PC-3 (cell line): ENCODE data around the gene JUNB. TPM values are rescaled to one million over a fixed set of nuclear protein-coding genes. Genes with fewer than 3 reads are reported as not detected.

ENCODE experiments used
- ATAC-seq: fragments of 200-7000 bp; cut with Tn5 transposase; 2 replicates; pipeline ENCODE4 v1.9.1; 2020; ENCODE audit warnings: mild to moderate bottlenecking, moderate library complexity
- Bru-seq: library from RNA; stranded (reverse); fragments of 400-500 nt; gene quantifications from one replicate; lab custom pipeline; 2021; lab: Mats Ljungman, UMichigan
- BruChase-seq, 2 experiments: library from RNA; stranded (reverse); fragments of 400-500 nt; gene quantifications; one replicate each; lab custom pipeline; 2021; lab: Mats Ljungman, UMichigan
- BruUV-seq: library from RNA; stranded (reverse); fragments of 400-500 nt; replicated peaks from 2 replicates; lab custom pipeline; 2021; lab: Mats Ljungman, UMichigan
- CTCF ChIA-PET: fragments of 300-600 bp; sonication (Branson Sonifier 250); formaldehyde crosslinking; loops from one replicate; lab custom pipeline; 2022; ENCODE audit warnings: antibody characterized with exemption; lab: Charles Lee
- POLR2A ChIA-PET: fragments of 300-600 bp; sonication (Branson Sonifier 250); formaldehyde crosslinking; loops from one replicate; lab custom pipeline; 2022; ENCODE audit warnings: antibody characterized with exemption; ENCODE audit not compliant: unreplicated experiment; lab: Charles Lee
- DNase-seq: peaks from one replicate; pipeline ENCODE4 v3.0.0-alpha.2; 2015
- H2AFZ ChIP-seq: fragments of 300-600 bp; sonication (generic); 2 replicates; pipeline ENCODE4 v1.6.0; 2016; ENCODE audit warnings: antibody characterized with exemption, low read length
- H3F3A ChIP-seq: fragments of 300-600 bp; sonication (generic); one replicate; pipeline ENCODE4 v1.6.0; 2017; ENCODE audit warnings: antibody characterized with exemption, low read length, control low read depth, mild to moderate bottlenecking; ENCODE audit not compliant: unreplicated experiment
- H3K27ac ChIP-seq: fragments of 300-600 bp; sonication (generic); 2 replicates; pipeline ENCODE4 v1.5.1; 2016; ENCODE audit warnings: mild to moderate bottlenecking, low read length
- H3K27me3 ChIP-seq: fragments of 300-600 bp; sonication (generic); 2 replicates; pipeline ENCODE4 v1.6.1; 2016; ENCODE audit warnings: low read length, mixed read lengths
- H3K36me3 ChIP-seq: fragments of 300-600 bp; sonication (generic); 2 replicates; pipeline ENCODE4 v1.6.1; 2016; ENCODE audit warnings: low read depth, mixed run types, low read length, mixed read lengths
- H3K4me1 ChIP-seq: fragments of 300-600 bp; sonication (generic); 2 replicates; pipeline ENCODE4 v1.5.1; 2016; ENCODE audit warnings: low read length; ENCODE audit not compliant: insufficient read depth
- H3K4me2 ChIP-seq: fragments of 300-600 bp; sonication (generic); 2 replicates; pipeline ENCODE4 v1.6.0; 2016; ENCODE audit warnings: low read length
- H3K4me3 ChIP-seq: fragments of 300-600 bp; sonication (generic); 2 replicates; pipeline ENCODE4 v1.5.1; 2016; ENCODE audit warnings: mild to moderate bottlenecking, low read length, mixed read lengths
- H3K79me2 ChIP-seq: fragments of 300-600 bp; sonication (generic); 2 replicates; pipeline ENCODE4 v1.6.1; 2017; ENCODE audit warnings: low read length, mixed read lengths
- H3K9ac ChIP-seq: fragments of 300-600 bp; sonication (generic); 2 replicates; pipeline ENCODE4 v1.6.0; 2016; ENCODE audit warnings: mild to moderate bottlenecking, low read length
- H3K9me2 ChIP-seq: fragments of 300-600 bp; sonication (generic); replicated peaks from 2 replicates; pipeline ENCODE4 v1.6.1; 2016; ENCODE audit warnings: mixed run types, low read length, mixed read lengths
- H3K9me3 ChIP-seq: fragments of 300-600 bp; sonication (generic); 2 replicates; pipeline ENCODE4 v1.6.1; 2016; ENCODE audit warnings: low read length, mixed read lengths
- H4K20me1 ChIP-seq: fragments of 300-600 bp; sonication (generic); 2 replicates; pipeline ENCODE4 v1.6.1; 2016; ENCODE audit warnings: low read length, mixed read lengths
- CTCF ChIP-seq: fragments of 300-600 bp; sonication (generic); conservative IDR thresholded peaks from 2 replicates; pipeline ENCODE4 v1.5.1; 2017; ENCODE audit warnings: antibody characterized with exemption, low read depth, mild to moderate bottlenecking, low read length
- EZH2 ChIP-seq: fragments of 300-600 bp; sonication (generic); IDR thresholded peaks from one replicate; pipeline ENCODE4 v1.6.1; 2017; ENCODE audit warnings: antibody characterized with exemption, mild to moderate bottlenecking, low read length; ENCODE audit not compliant: unreplicated experiment
- EZH2phosphoT487 ChIP-seq: fragments of 300-600 bp; sonication (generic); IDR thresholded peaks from 2 replicates; pipeline ENCODE4 v1.6.1; 2018; ENCODE audit warnings: mild to moderate bottlenecking, antibody characterized with exemption, low read length, borderline replicate concordance
- intact Hi-C: fragments of 100-400 bp; cut with micrococcal nuclease; formaldehyde crosslinking; loops from 2 replicates; pipeline ENCODE4 v1.9.0; 2023
- long read RNA-seq: library from polyadenylated mRNA; unstranded; transcript quantifications from one replicate; pipeline ENCODE4 v2.0.0, GENCODE V29; 2021; ENCODE audit not compliant: unreplicated experiment
- total RNA-seq: library from RNA; depleted of rRNA; stranded (reverse); fragments of >200 nt; gene quantifications from 2 replicates; pipeline ENCODE4 v1.2.3, GENCODE V29; 2014; rRNA removed

Gene JUNB
- total RNA-seq (343 and 391 TPM in 2 replicates), Bru-seq, nascent RNA (percentile 95 among the genes with signal in this experiment), BruChase-seq, experiment 1, labeled RNA remaining after a 6-hour chase (percentile 75 among the genes with signal in this experiment), BruChase-seq, experiment 2, labeled RNA remaining after a 2-hour chase (percentile 99 among the genes with signal in this experiment)
- long read RNA-seq, transcript JUNB-201 (1 exons, 1,820 nt), result major isoform, 484 of 485 reads
- long read RNA-seq, partial matches to known transcripts, result 0 of 485 reads
- long read RNA-seq, other reads (novel, unspliced or antisense), result 1 of 485 reads

- H3K36me3 ChIP-seq, result no peaks in the 10 kb centered on the region
- peak within 1 kb of the TSS; percentile 92 for H3K4me2 ChIP-seq
- peak within 1 kb of the TSS; percentile 90 for H3K4me3 ChIP-seq
- H3K9me2 ChIP-seq, result no peaks in the 10 kb centered on the region
- ATAC-seq (peak; percentile 43), DNase-seq (peak; percentile 99)
- H2AFZ ChIP-seq, result peak within 1 kb of the TSS; percentile 70
- no TSS peak for BruUV-seq
- H3K27me3 ChIP-seq, result no peaks in the 10 kb centered on the region
- peak within 1 kb of the TSS; percentile 95 for H3K27ac ChIP-seq
- TF ChIP-seq CTCF (no peak), EZH2phosphoT487 (peak; percentile 98)
- peaks cover 12% of the 10 kb centered on the region for H3F3A ChIP-seq
- H4K20me1 ChIP-seq, result peaks cover 16% of the 10 kb centered on the region
- ChIA-PET POLR2A (interaction anchor here (0.6 to 1.4 kb wide), 5 partner anchors 13 to 483 kb away, joined by 3 to 13 read pairs (median 8); no protein-coding TSS in a partner anchor), CTCF (interaction anchor here (0.5 to 1.1 kb wide), 3 partner anchors 9 to 33 kb away, joined by 5 to 8 read pairs (median 5); no protein-coding TSS in a partner anchor)
- H3K9me3 ChIP-seq, result no peaks in the 10 kb centered on the region
- H3K4me1 ChIP-seq, result peaks cover 50% of the 10 kb centered on the region
- peaks cover 21% of the 10 kb centered on the region for H3K79me2 ChIP-seq
- peak within 1 kb of the TSS; percentile 89 for H3K9ac ChIP-seq
- intact Hi-C loops, result no loop called here
Measured at GRCh38 chr19:12791345-12792050, at the start of gene JUNB. TSS of gene JUNB (plus strand) at chr19:12791486. CDS start at chr19:12791772, 286 bp downstream.

GRCh38 chr19:12745166-12745897, 46.0 kb upstream of the JUNB start:
- POLR2A ChIA-PET, result no interaction called here
- CTCF ChIA-PET, result no interaction called here
- ATAC-seq (no peak), DNase-seq (no peak)
- TF ChIP-seq EZH2phosphoT487, result no peak
- TF ChIP-seq CTCF, result no peak
- TF ChIP-seq EZH2, result no peak
- BruUV-seq, result no TSS peak
- no peaks in the 10 kb centered on the region for H3K9me3 ChIP-seq
- no peak overlapping the region for H3K27ac ChIP-seq
- peaks cover 41% of the 10 kb centered on the region for H3K36me3 ChIP-seq
- no peak overlapping the region for H3K4me3 ChIP-seq
- no peak overlapping the region for H3K4me2 ChIP-seq
- H3K4me1 ChIP-seq, result peaks cover 9% of the 10 kb centered on the region
- H3K79me2 ChIP-seq, result no peaks in the 10 kb centered on the region
- H3K9ac ChIP-seq, result no peak overlapping the region
- H2AFZ ChIP-seq, result no peak overlapping the region
- intact Hi-C loops, result no loop called here
- no peaks in the 10 kb centered on the region for H3K27me3 ChIP-seq
- no peaks in the 10 kb centered on the region for H3K9me2 ChIP-seq
- no peaks in the 10 kb centered on the region for H4K20me1 ChIP-seq
- H3F3A ChIP-seq, result no peaks in the 10 kb centered on the region
